Natural killer cell (primary cell): ENCODE measurements around the gene KSR1. TPM values are rescaled to one million over a fixed set of nuclear protein-coding genes. Genes with fewer than 3 reads are reported as not detected.

Experiments used
- ATAC-seq, 3 donors: fragments of 150-1000 bp in 2 of 3; fragments of 200-7000 bp in 1 of 3; cut with Tn5 transposase; 1 replicate in 1 of 3; 2 replicates in 2 of 3; pipeline ENCODE4 v1.10.0; 2021; ENCODE audit warnings: mild to moderate bottlenecking in 2 of 3, moderate library complexity in 2 of 3
- DNase-seq, 2 donors: peaks; one replicate each; pipeline versions ENCODE4 v3.0.0 to v3.0.0-alpha.2; 2013 to 2021; ENCODE audit warnings: mixed read lengths in 1 of 2
- H3K27ac ChIP-seq: one replicate; pipeline ENCODE4 v1.5.1; 2013; ENCODE audit warnings: mild to moderate bottlenecking, low read length
- H3K27me3 ChIP-seq: one replicate; pipeline ENCODE4 v1.6.1; 2013; ENCODE audit warnings: low read length; ENCODE audit not compliant: control insufficient read depth, insufficient read depth
- H3K36me3 ChIP-seq: one replicate; pipeline ENCODE4 v1.6.1; 2013; ENCODE audit warnings: low read length; ENCODE audit not compliant: control insufficient read depth, insufficient read depth
- H3K4me1 ChIP-seq: one replicate; pipeline ENCODE4 v1.6.1; 2013; ENCODE audit warnings: low read length; ENCODE audit not compliant: control insufficient read depth, insufficient read depth
- H3K4me3 ChIP-seq: one replicate; pipeline ENCODE4 v1.5.1; 2013; ENCODE audit warnings: low read length
- H3K9me3 ChIP-seq: one replicate; pipeline ENCODE4 v1.6.1; 2013; ENCODE audit warnings: low read length; ENCODE audit not compliant: control insufficient read depth, insufficient read depth
- H3K27ac Mint-ChIP-seq, 2 donors: one replicate each; pipeline ENCODE4 v1.8.0; 2022; ENCODE audit warnings: mild to moderate bottlenecking in 2 of 2, mixed read lengths in 2 of 2, moderate library complexity in 1 of 2
- H3K27me3 Mint-ChIP-seq, 2 donors: one replicate each; pipeline ENCODE4 v1.8.0; 2022; ENCODE audit warnings: low read depth in 2 of 2, mixed read lengths in 2 of 2
- H3K36me3 Mint-ChIP-seq: one replicate; pipeline ENCODE4 v1.8.0; 2022; ENCODE audit warnings: mixed read lengths
- H3K4me1 Mint-ChIP-seq, 2 donors: one replicate each; pipeline ENCODE4 v1.8.0; 2022; ENCODE audit warnings: mixed read lengths in 2 of 2
- H3K4me3 Mint-ChIP-seq: one replicate; pipeline ENCODE4 v1.8.0; 2022; ENCODE audit warnings: mild to moderate bottlenecking, moderate library complexity, mixed read lengths
- H3K9me3 Mint-ChIP-seq, 2 donors: one replicate each; pipeline ENCODE4 v1.8.0; 2022; ENCODE audit warnings: mixed read lengths in 2 of 2
- WGBS: methylation state at CpG from one replicate; pipeline ENCODE4 v1.1.7; 2013; ENCODE audit warnings: missing lambda C conversion rate; ENCODE audit not compliant: insufficient coverage; 5-methylcytosine and 5-hydroxymethylcytosine counted together
- intact Hi-C: fragments of 100-400 bp; cut with micrococcal nuclease; formaldehyde crosslinking; loops from one replicate; pipeline ENCODE4 v1.14.2; 2022
- total RNA-seq, 4 donors: library from RNA; stranded (reverse); fragments of 120-200 nt in 1 of 4; gene quantifications; one replicate each; pipeline versions ENCODE4 v1.2.3 to v1.2.4, GENCODE V29; 2013 to 2022
- TF ChIP-seq, protein P1 (sequence below): fragments of 200-600 bp; IDR thresholded peaks from one replicate; pipeline ENCODE4 v1.8.0; 2022; ENCODE audit warnings: antibody characterized with exemption

The KSR1 gene
- total RNA-seq, 3 donors from 2014 or later (not counting 1 experiment from before 2014, with no cell fraction given): 46.4 to 63.1 (median 59.2) TPM

DNA sequence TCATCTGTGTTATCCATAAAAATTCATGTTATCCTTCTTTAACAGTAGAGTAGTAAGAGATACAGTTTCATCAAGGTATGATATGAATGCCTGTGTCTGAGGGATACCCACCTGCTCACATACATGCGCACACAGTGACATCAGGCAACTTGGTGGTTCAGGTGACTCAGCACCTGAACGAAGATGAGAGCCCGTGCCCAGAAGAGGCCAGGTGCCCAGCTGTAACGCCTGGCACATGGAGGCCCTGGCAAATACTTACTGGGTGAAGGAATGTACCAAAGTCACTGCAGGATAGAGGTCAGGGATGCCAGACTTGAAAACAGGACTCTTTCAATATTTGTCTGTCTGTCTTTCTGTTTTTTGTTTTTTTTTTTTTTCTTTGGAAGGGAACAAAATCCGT, 102.1 kb downstream of the KSR1 start:
- TF ChIP-seq, protein P1, sequence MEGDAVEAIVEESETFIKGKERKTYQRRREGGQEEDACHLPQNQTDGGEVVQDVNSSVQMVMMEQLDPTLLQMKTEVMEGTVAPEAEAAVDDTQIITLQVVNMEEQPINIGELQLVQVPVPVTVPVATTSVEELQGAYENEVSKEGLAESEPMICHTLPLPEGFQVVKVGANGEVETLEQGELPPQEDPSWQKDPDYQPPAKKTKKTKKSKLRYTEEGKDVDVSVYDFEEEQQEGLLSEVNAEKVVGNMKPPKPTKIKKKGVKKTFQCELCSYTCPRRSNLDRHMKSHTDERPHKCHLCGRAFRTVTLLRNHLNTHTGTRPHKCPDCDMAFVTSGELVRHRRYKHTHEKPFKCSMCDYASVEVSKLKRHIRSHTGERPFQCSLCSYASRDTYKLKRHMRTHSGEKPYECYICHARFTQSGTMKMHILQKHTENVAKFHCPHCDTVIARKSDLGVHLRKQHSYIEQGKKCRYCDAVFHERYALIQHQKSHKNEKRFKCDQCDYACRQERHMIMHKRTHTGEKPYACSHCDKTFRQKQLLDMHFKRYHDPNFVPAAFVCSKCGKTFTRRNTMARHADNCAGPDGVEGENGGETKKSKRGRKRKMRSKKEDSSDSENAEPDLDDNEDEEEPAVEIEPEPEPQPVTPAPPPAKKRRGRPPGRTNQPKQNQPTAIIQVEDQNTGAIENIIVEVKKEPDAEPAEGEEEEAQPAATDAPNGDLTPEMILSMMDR: no peak
- Mint-ChIP-seq H3K4me3 (no peak overlapping the region), H3K9me3 (no peaks in the 10 kb centered on the region), H3K36me3 (peaks cover 12% of the 10 kb centered on the region), H3K27me3 (no peaks in the 10 kb centered on the region), H3K4me1 (peaks cover 17 to 18% of the 10 kb centered on the region in 2 donors), H3K27ac (no peak overlapping the region)
- H3K4me1 ChIP-seq: peaks cover 3% of the 10 kb centered on the region
- H3K27ac ChIP-seq: no peak overlapping the region
- H3K9me3 ChIP-seq: no peaks in the 10 kb centered on the region
- ATAC-seq: no peak
- peaks cover 6% of the 10 kb centered on the region for H3K36me3 ChIP-seq
- no peak overlapping the region for H3K4me3 ChIP-seq
- intact Hi-C loops: no loop called here
- no peaks in the 10 kb centered on the region for H3K27me3 ChIP-seq
- DNase-seq: no peak
- WGBS: 90% methylated on average over 5 of the region's 5 CpGs

DNA sequence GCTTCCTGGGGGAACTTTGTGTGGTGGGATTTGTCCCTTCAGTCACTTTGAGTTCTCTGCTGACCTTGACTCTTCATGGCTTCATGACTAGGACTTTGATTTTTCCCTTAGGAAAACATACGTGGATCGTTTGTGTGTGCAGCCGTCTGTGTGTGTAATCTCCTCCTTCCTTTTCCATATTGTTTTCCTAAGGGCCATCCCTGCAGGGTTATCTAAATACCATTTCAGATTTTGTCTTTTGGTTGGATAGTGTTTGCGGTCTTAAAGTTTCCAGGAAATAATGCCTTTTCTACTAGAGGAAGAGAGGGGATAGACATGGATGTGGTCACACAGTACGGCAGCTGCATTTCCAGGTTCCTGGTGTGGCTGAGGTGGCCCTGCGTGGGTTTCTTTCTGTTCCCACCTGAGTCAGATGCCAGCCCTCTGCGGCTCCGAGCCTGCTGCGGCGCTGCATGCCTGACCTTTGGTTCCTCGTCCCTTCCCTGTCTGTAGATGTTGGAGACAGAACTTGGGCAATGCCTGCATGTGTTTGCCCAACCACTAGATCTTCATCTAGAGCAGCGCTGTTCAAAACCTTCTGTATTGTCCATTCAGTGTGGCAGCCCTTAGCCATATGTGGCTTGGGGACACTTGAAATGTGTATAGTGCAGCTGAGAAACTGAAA, 102.7 kb downstream of the KSR1 start:
- Mint-ChIP-seq H3K9me3 (no peaks in the 10 kb centered on the region), H3K27me3 (no peaks in the 10 kb centered on the region), H3K4me3 (no peak overlapping the region), H3K36me3 (peaks cover 12% of the 10 kb centered on the region), H3K4me1 (peaks cover 17 to 24% of the 10 kb centered on the region in 2 donors), H3K27ac (no peak overlapping the region)
- DNase-seq: no peak
- H3K9me3 ChIP-seq: no peaks in the 10 kb centered on the region
- intact Hi-C loops: no loop called here
- H3K4me1 ChIP-seq: peaks cover 10% of the 10 kb centered on the region
- H3K36me3 ChIP-seq: peaks cover 6% of the 10 kb centered on the region
- no peak overlapping the region for H3K4me3 ChIP-seq
- TF ChIP-seq, protein P1: no peak
- no peak for ATAC-seq
- no peaks in the 10 kb centered on the region for H3K27me3 ChIP-seq
- 93% methylated on average over 12 of the region's 12 CpGs for WGBS
- H3K27ac ChIP-seq: no peak overlapping the region

DNA sequence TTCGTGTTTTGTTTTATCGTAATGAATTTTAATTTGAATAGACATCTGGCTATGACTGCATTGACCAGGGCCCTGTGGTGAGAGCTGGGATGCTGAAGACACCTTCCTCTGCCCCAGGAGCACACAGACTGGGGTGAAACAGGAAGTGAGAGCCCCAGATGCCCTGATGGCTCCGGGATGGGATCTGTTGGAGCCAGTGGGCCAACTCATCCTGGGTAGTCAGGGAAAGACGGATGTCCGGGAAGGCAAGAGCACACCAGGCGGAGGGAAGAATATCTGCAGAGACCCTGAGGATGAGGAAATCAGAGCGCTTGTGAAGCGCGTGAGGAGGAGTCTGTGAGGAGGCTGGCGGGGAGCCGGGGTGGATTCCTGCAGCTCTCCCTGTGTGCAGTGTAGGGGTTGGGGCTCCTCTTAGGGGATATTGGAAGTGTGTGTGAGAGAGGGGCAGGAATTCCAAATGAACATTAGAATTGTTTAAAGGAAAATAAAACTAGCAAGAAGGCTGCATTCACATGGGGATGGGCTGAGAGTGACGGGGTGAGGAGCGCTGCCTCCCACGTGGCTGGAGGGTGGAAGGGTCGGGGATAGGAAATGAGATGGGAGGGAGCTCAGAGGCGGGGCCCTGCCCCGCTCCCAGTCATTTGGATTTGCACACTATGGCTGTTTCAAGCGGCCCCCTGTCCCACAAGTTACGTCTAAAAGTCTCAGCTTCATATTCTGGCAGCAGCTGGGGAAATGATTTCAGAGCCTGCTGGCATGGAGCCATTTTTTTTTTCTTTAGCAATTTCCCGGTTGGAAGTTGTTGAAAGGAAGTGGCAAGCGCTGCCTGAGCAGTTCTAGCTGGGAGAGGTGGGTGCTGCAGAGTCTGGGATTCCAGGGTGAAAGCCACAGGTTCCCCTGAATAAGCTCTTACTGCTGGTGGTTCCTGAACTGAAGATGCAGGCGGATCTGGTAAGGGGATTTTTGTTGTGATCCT, 103.5 kb downstream of the KSR1 start:
- Mint-ChIP-seq H3K27ac (no peak overlapping the region), H3K9me3 (no peaks in the 10 kb centered on the region), H3K36me3 (peaks cover 12% of the 10 kb centered on the region), H3K4me1 (peaks cover 22 to 32% of the 10 kb centered on the region in 2 donors), H3K27me3 (no peaks in the 10 kb centered on the region), H3K4me3 (no peak overlapping the region)
- H3K4me1 ChIP-seq: peaks cover 17% of the 10 kb centered on the region
- intact Hi-C loops: no loop called here
- no peak overlapping the region for H3K4me3 ChIP-seq
- no peaks in the 10 kb centered on the region for H3K9me3 ChIP-seq
- WGBS: 80% methylated on average over 21 of the region's 22 CpGs
- TF ChIP-seq, protein P1: no peak
- no peaks in the 10 kb centered on the region for H3K27me3 ChIP-seq
- H3K27ac ChIP-seq: no peak overlapping the region
- H3K36me3 ChIP-seq: peaks cover 6% of the 10 kb centered on the region
- DNase-seq: no peak
- no peak for ATAC-seq
